ENCODE measurements around the gene ARL17A. TPM values are rescaled to one million over a fixed set of nuclear protein-coding genes. Genes with fewer than 3 reads are reported as not detected.
"Not testable (repeated sequence)": the region's sequence is repeated elsewhere in the genome, so short reads cannot be mapped to it uniquely, and the experiment has no call there.

The ARL17A gene
- total RNA-seq, 1 donor from 2014 or later, result 6.5 TPM

DNA sequence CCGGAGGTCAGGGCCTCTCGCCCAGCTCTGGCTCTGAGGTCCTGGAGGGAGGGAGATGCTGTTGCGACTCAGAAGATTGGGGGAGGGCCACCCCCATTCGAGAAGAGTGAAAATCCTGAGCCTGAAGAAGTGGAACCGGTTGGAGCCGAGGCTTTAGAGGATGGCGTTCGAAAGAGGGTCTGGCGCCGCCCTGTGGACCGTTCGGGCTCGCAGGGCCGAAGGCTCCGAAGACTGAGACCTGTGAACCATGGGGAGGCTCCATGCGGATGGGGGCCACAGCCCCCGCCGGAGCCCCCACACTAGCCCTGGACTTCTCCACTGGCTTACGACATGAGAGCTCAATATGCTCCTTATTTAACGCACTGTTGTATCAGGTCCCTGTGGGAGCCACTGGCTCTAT is 20.3 kb downstream of the ARL17A start:
- not testable (repeated sequence) for DNase-seq (ENCODE audit: low spot score)

DNA sequence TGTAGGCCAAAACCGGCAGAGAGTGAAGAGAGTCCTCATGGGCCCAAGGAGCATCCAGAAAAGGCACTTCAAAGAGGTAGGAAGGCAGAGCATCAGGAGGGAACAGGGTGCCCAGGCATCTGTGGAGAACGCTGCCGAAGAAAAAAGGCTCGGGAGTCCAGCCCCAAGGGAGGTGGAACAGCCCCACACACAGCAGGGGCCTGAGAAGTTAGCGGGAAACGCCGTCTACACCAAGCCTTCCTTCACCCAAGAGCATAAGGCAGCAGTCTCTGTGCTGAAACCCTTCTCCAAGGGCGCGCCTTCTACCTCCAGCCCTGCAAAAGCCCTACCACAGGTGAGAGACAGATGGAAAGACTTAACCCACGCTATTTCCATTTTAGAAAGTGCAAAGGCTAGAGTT is 30.9 kb downstream of the ARL17A start:
- DNase-seq (ENCODE audit: low spot score), result peak; percentile 67

DNA sequence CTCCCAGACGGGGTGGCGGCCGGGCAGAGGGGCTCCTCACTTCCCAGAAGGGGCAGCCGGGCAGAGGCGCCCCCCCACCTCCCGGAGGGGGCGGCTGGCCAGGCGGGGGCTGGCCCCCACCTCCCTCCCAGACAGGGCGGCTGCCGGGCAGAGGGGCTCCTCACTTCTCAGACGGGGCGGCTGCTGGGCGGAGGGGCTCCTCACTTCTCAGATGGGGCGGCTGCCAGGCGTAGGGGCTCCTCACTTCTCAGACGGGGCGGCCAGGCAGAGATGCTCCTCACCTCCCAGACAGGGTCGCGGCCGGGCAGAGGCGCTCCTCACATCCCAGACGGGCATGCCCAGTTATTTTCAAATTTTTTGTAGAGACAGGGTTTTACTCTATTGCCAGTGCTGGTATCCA is 44.8 kb downstream of the ARL17A start:
- DNase-seq (ENCODE audit: low spot score), result peak; percentile 89

DNA sequence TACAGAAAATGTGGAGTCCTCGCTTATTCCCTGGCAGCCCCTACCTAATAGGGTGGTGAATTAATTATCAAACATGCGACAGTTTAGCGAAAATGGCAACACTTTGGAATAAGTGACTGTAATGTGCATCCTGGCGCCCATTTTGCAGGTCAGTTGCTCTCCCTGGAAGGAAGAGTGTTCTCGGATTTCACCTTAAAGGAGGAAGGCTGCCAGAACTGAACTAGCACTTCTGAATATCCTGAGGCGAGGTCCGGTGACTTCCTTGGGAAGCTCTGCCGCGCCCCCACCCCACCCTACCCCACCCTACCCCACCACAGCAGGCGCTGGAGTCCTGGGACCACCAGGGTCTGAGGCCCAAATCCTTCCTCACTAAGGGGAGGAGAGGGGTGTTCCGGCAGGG is 67.3 kb downstream of the ARL17A start, which contains the start of gene LRRC37A2:
TSS of gene LRRC37A2 (plus strand) at position 301 of the 400 bp plus-strand sequence. CDS start 245 bp downstream, outside the sequence.
- not testable (repeated sequence) for DNase-seq (ENCODE audit: low spot score)

DNA sequence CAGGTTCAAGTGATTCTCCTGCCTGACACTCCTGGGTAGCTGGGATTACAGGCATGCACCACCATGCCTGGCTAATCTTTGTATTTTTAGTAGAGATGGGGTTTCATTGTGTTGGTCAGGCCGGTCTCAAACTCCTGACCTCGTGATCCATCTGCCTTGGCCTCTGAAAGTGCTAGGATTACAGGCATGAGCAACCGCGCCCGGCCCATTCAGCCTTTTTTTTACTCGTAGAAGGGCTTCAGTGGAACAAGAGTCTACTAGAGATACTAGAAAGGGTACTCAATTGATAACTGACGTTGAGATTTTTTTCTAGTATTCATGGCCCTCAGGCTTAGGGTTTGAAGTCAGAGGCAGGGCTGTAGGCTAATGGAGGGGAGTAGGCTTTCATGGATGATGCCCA is 73.6 kb downstream of the ARL17A start:
- DNase-seq (ENCODE audit: low spot score), result peak; percentile 62

DNA sequence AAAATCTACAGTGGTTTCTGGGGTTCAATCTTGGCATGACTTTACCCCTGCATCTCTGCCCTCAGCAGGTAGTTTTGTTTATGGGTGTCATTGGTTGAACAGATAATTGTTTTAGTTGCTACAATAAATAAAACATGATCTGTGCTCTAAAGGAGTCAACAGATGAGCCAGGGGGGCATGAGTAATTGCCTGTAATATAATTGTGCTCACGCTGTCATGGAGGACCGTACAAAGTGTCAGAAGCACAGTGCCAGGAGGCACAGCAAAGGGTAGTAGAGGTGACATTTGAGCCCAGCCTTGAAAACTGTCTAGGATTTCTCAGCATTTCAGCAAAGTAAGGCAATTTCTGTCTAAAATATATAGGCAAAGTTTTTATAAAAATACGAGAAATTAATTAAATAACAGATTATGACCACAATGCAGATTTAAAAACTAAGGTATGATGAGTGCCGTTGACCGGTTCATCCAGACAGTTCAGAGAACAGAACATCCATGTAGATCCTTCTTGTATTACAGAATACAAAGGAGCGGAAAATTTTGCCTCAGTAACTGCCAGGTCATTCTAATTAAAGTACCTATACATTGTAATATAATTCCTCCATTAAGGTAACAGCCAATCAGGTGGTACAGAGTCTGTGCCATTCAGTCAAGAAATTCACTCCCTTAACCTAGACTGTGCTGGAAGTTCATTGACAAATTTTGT is 79.9 kb downstream of the ARL17A start:
- DNase-seq (ENCODE audit: low spot score), result not testable (repeated sequence)

DNA sequence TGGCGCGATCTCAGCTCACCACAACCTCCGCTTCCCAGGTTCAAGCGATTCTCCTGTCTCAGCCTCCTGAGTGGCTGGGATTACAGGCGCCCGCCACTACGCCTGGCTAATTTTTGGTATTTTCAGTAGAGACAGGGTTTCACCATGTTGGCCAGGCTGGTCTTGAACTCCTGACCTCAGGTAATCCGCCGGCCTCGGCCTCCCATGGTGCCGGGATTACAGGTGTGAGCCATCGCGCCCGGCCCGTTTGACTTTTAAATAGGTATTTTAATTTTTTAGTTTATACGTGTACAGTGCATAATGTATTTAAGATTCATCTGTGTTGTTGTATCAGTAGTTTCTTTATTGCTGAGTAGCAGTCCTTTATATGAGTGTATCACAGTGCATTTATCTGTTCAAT is 87.5 kb downstream of the ARL17A start:
- DNase-seq (ENCODE audit: low spot score), result peak; percentile 89

DNA sequence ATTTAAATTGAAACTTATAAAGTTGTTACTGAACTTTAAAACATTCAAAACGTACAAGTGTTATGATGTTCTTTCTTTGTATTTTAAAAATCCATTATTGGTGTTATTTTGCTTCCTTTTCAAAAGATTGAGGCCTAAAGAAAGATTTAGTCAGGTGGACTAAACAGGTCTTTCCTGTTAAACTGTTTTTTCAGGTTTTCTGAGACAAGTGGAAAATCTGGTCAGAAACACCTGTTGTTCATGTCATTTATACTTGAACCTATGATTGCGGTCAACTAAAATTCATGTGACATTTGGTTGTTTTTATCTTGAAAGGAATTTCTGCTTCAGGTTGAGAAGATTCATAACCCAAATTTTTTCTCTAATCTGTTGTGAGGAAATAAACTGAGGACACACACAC is 98.2 kb downstream of the ARL17A start:
- DNase-seq (ENCODE audit: low spot score), result not testable (repeated sequence)

DNA sequence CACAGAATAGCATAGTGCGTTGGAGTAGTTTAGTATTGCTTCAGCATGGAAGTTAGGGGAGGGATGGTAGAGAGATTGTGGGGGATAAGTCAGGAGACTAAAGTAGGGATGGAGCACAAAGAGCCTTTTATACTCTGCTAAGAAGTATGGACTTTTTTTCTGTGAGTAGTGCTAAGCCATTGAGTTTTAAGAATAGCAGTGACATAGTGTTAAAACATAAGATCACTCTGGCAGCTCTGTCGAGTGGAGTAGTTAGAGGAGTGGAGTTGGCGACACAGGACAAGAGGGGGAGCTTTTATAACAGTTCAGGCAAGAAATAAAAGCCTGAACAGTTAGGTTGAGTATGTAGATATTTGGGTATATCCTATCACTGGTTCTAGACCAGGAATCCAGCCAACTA is 100.7 kb downstream of the ARL17A start:
- DNase-seq (ENCODE audit: low spot score), result not testable (repeated sequence)

DNA sequence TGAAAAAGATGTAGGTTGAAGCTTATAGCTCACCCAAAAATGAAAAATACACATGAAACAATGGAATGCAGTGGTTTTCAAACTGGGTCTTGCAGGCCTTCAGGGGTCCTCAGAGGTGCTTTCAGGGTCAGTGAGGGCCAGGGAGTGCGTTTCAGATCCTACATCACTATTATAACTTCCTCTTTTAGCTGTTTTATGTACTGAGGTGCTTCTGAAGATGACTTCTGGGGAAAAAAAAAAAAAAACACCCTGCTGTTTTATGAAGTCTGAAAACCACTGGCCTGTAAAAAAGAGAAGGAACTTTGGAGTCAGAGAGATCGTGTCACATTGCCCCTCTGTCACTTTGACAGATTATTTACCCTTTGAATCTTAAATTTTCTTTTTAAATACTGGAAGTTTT is 103.9 kb downstream of the ARL17A start:
- DNase-seq (ENCODE audit: low spot score), result not testable (repeated sequence)

DNA sequence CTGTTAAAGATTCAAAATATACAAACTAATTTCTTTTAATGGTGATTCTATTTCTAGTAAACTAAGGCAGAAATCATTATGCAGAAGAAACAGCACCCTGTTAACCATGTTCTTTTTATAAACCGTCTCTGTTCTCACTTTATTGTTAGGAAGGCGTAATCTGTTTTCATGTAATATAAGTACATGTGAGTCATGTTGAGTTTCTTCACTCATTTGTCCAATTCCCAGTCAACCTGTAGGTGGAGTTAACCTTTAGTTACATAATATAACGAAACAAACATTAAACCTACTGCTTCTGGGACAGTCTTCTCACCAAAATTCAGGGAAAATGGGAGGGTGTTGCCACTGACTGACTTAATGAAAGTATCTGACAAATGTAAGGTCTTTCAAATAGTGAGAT is 105.0 kb downstream of the ARL17A start:
- DNase-seq (ENCODE audit: low spot score), result not testable (repeated sequence)

DNA sequence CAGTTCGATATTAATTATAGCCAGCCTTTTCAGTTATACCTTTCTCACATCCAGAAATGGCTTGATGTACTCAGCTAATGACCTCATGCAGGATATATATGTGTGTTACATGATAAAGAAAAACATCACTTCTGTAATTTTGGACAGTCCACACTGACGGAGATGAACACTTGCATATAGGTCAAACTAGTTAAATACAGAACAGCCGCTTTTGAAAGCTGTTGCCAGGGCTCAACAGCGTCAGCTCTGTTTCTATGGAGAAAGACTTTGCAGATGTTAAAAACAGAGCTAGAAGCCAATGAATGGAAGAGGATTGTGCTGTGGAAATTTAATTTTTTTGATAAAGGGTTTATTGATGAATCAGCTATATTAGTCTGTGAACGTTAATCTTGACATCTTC is 111.9 kb downstream of the ARL17A start:
- DNase-seq (ENCODE audit: low spot score), result not testable (repeated sequence)

Other genes starting within 250 kb of the ARL17A start
- gene ARL17B, start 217.9 kb downstream of the ARL17A start, total RNA-seq, result 9.4 TPM
- gene LRRC37A2, start 67.2 kb downstream of the ARL17A start, total RNA-seq, result 12.4 TPM
- gene NSF, start 11.0 kb upstream of the ARL17A start, total RNA-seq, result 48.8 TPM
- 1.9 TPM for gene WNT3, start 239.0 kb upstream of the ARL17A start, total RNA-seq

Data from mesenteric fat pad (tissue), 1 donor.